ENCODE results near the gene ST6GAL1.

ST6GAL1 gene

DNA sequence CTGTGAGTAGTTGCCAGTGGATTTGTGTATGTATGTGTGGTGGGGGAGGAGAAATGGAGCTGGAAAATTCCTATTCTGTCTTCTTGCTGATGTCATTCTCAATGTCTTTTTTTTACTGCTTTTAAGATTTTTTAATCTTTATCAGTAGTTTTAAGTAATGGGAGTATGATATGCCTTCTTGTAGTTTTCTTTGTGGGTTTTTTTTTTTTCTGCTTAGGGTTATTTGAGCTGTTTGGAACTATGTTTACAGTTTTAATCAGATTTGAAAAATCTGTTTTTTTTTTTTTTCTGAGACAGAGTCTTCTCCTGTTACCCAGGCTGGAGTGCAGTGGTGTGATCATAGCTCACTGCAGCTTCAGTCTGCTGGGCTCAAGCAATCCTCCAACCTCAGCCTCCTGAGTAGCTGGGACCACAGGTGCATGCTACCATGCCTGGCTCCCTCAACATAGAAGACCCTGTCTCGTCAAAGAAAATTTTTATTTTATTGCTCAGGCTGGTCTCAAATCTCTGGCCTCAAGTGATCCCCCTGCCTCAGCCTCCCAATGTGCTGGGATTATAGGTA is 171.8 kb downstream of the ST6GAL1 start:
- TF ChIP-seq FOXP2 (optimal IDR thresholded peaks at IDR 0.05; ENCODE audit: borderline replicate concordance, extremely low read depth, extremely low read length, insufficient read depth) (no peak), SIN3A (IDR thresholded peaks at IDR 0.05; ENCODE audit: borderline replicate concordance, insufficient read depth, low read length) (no peak), POLR2AphosphoS5 (IDR thresholded peaks at IDR 0.05; ENCODE audit: low read depth, low read length) (no peak), REST (IDR thresholded peaks at IDR 0.05; ENCODE audit: insufficient read depth in 1 of 2, low read depth in 2 of 2, low read length in 2 of 2) (no peak), TAF1 (IDR thresholded peaks at IDR 0.05; ENCODE audit: borderline replicate concordance, insufficient read depth, low read length) (no peak)

DNA sequence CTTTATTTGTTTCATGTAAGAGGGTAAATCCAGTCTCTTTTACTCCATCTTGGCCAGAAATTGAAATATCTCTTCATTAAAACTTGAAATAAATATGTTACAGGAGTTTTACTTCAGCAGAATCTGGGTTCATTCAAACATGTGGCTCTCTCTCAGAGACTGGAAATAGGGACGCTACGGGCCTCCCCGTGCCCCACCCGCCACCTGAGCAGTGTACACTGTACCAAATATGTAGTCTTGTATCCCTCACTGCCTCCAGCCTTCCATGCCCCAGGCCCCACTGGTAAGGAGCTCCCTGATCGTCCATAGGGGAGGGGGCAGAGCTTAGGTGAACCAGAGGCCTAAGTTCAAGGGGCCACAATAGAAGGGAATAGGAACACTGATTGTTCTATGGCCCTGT is 172.9 kb downstream of the ST6GAL1 start:
- no peak for TF ChIP-seq POLR2AphosphoS5 (IDR thresholded peaks at IDR 0.05; ENCODE audit: low read depth, low read length)
- TF ChIP-seq TAF1 (IDR thresholded peaks at IDR 0.05; ENCODE audit: borderline replicate concordance, insufficient read depth, low read length): no peak
- no peak for TF ChIP-seq REST (IDR thresholded peaks at IDR 0.05; ENCODE audit: insufficient read depth in 1 of 2, low read depth in 2 of 2, low read length in 2 of 2)
- TF ChIP-seq FOXP2 (optimal IDR thresholded peaks at IDR 0.05; ENCODE audit: borderline replicate concordance, extremely low read depth, extremely low read length, insufficient read depth): no peak
- TF ChIP-seq SIN3A (IDR thresholded peaks at IDR 0.05; ENCODE audit: borderline replicate concordance, insufficient read depth, low read length): no peak

DNA sequence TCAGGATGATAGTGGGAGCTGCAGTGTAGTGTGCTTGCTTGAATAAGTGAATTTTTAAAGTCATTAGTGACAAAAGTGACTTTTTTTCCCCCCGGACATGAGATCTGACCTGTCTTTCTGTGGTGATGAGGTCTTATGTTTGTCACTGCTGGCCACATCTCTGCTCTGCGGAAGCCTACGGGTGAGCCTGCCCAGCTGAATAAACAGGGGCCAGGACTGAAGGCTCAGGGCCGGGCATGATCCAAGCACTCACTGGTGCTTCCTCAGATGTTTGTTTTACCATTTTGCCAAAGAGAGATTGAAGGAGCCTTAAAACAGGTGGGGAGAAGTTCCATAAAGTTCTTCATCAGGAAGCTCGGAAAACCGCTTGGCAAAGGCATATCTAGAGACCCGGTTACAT is 174.0 kb downstream of the ST6GAL1 start:
- TF ChIP-seq REST (IDR thresholded peaks at IDR 0.05; ENCODE audit: insufficient read depth in 1 of 2, low read depth in 2 of 2, low read length in 2 of 2): no peak
- TF ChIP-seq FOXP2 (optimal IDR thresholded peaks at IDR 0.05; ENCODE audit: borderline replicate concordance, extremely low read depth, extremely low read length, insufficient read depth): no peak
- TF ChIP-seq SIN3A (IDR thresholded peaks at IDR 0.05; ENCODE audit: borderline replicate concordance, insufficient read depth, low read length): no peak
- no peak for TF ChIP-seq TAF1 (IDR thresholded peaks at IDR 0.05; ENCODE audit: borderline replicate concordance, insufficient read depth, low read length)
- TF ChIP-seq POLR2AphosphoS5 (IDR thresholded peaks at IDR 0.05; ENCODE audit: low read depth, low read length): no peak

- TF ChIP-seq REST (IDR thresholded peaks at IDR 0.05; ENCODE audit: insufficient read depth in 1 of 2, low read depth in 2 of 2, low read length in 2 of 2) (no peak), TAF1 (IDR thresholded peaks at IDR 0.05; ENCODE audit: borderline replicate concordance, insufficient read depth, low read length) (no peak), FOXP2 (optimal IDR thresholded peaks at IDR 0.05; ENCODE audit: borderline replicate concordance, extremely low read depth, extremely low read length, insufficient read depth) (no peak), POLR2AphosphoS5 (IDR thresholded peaks at IDR 0.05; ENCODE audit: low read depth, low read length) (no peak), SIN3A (IDR thresholded peaks at IDR 0.05; ENCODE audit: borderline replicate concordance, insufficient read depth, low read length) (no peak)
Observed at GRCh38 chr3:187104933-187105332, 174.6 kb downstream of the ST6GAL1 start.

- no peak for TF ChIP-seq POLR2AphosphoS5 (IDR thresholded peaks at IDR 0.05; ENCODE audit: low read depth, low read length)
- no peak for TF ChIP-seq REST (IDR thresholded peaks at IDR 0.05; ENCODE audit: insufficient read depth in 1 of 2, low read depth in 2 of 2, low read length in 2 of 2)
Observed at GRCh38 chr3:187105700-187106099, 175.4 kb downstream of the ST6GAL1 start.

Measured in PFSK-1 (cell line).